Osteocyte (in vitro differentiated cells): Measurements from ENCODE around the gene DNAJC5. TPM values are rescaled to one million over a fixed set of nuclear protein-coding genes. Genes with fewer than 3 reads are reported as not detected.
"Not testable (repeated sequence)": the region's sequence is repeated elsewhere in the genome, so short reads cannot be mapped to it uniquely, and the experiment has no call there.

Source experiments
- DNase-seq: peaks from one replicate; pipeline ENCODE4 v3.0.0; 2021; ENCODE audit warnings: mixed read lengths; ENCODE audit not compliant: unreplicated experiment; ENCODE audit errors: extremely low spot score
- H3K27ac Mint-ChIP-seq: one replicate; pipeline ENCODE4 v1.8.0; 2021; ENCODE audit warnings: mild to moderate bottlenecking, mixed read lengths; ENCODE audit not compliant: unreplicated experiment
- H3K27me3 Mint-ChIP-seq: one replicate; pipeline ENCODE4 v1.8.0; 2021; ENCODE audit warnings: mixed read lengths; ENCODE audit not compliant: unreplicated experiment
- H3K36me3 Mint-ChIP-seq: one replicate; pipeline ENCODE4 v1.8.0; 2021; ENCODE audit warnings: mixed read lengths; ENCODE audit not compliant: unreplicated experiment
- H3K4me1 Mint-ChIP-seq: one replicate; pipeline ENCODE4 v1.8.0; 2021; ENCODE audit warnings: mixed read lengths; ENCODE audit not compliant: unreplicated experiment
- H3K4me3 Mint-ChIP-seq: one replicate; pipeline ENCODE4 v1.8.0; 2021; ENCODE audit warnings: mild to moderate bottlenecking, moderate library complexity, mixed read lengths; ENCODE audit not compliant: unreplicated experiment
- H3K9me3 Mint-ChIP-seq: one replicate; pipeline ENCODE4 v1.8.0; 2021; ENCODE audit warnings: mixed read lengths; ENCODE audit not compliant: unreplicated experiment
- total RNA-seq: library from RNA; stranded (reverse); gene quantifications from 2 replicates; pipeline ENCODE4 v1.2.1, GENCODE V29; 2021
- TF ChIP-seq, protein P1 (sequence below): fragments of 200-600 bp; sonication (generic); IDR thresholded peaks from 2 replicates; pipeline ENCODE4 v1.5.0; 2021; ENCODE audit warnings: antibody characterized with exemption, mild to moderate bottlenecking, moderate library complexity

Gene DNAJC5
- total RNA-seq, 1 donor from 2014 or later, result 41.2 TPM

DNA sequence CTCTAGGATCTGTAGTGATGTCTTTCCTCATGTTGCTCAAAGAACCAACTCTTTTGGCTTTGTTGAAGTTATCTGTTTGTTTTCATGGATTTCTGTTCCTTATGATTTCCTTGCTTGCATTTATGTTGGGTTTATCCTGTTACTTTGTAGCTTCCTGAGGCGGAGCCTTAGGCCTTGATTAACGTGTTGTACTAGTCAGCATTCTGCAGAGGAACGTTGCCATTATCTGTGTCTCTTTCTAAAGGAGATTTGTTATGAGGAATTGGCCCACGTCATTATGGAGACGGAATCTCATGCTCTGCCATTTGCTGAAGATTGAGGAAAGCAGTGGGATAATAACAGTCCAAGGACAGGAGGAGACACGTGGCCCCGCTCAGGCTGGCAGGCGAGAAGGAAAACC, 31.4 kb downstream of the DNAJC5 start:
- TF ChIP-seq, protein P1, sequence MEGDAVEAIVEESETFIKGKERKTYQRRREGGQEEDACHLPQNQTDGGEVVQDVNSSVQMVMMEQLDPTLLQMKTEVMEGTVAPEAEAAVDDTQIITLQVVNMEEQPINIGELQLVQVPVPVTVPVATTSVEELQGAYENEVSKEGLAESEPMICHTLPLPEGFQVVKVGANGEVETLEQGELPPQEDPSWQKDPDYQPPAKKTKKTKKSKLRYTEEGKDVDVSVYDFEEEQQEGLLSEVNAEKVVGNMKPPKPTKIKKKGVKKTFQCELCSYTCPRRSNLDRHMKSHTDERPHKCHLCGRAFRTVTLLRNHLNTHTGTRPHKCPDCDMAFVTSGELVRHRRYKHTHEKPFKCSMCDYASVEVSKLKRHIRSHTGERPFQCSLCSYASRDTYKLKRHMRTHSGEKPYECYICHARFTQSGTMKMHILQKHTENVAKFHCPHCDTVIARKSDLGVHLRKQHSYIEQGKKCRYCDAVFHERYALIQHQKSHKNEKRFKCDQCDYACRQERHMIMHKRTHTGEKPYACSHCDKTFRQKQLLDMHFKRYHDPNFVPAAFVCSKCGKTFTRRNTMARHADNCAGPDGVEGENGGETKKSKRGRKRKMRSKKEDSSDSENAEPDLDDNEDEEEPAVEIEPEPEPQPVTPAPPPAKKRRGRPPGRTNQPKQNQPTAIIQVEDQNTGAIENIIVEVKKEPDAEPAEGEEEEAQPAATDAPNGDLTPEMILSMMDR, result no peak
- Mint-ChIP-seq H3K36me3 (peaks cover 34% of the 10 kb centered on the region), H3K27me3 (no peaks in the 10 kb centered on the region), H3K4me3 (no peak overlapping the region), H3K9me3 (no peaks in the 10 kb centered on the region), H3K27ac (no peak overlapping the region), H3K4me1 (peaks cover 2% of the 10 kb centered on the region)
- DNase-seq, result no peak

DNA sequence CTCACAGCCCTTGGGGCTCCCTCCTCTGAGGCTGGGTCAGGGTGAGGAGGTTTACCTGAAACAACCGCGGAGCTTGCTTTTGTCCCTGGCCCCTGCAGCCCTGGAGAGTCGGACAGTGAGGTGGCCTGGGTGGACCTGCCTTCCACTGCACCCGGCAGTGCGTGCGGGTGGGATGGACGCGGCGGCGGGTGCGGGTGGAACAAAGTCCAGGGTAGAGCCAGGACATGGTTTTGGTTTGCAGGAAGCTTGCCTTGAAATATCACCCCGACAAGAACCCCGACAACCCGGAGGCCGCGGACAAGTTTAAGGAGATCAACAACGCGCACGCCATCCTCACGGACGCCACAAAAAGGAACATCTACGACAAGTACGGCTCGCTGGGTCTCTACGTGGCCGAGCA, 34.1 kb downstream of the DNAJC5 start:
- TF ChIP-seq, protein P1, result no peak
- Mint-ChIP-seq H3K27ac (no peak overlapping the region), H3K36me3 (peaks cover 37% of the 10 kb centered on the region), H3K27me3 (no peaks in the 10 kb centered on the region), H3K9me3 (no peaks in the 10 kb centered on the region), H3K4me1 (peaks cover 2% of the 10 kb centered on the region), H3K4me3 (no peak overlapping the region)
- no peak for DNase-seq

DNA sequence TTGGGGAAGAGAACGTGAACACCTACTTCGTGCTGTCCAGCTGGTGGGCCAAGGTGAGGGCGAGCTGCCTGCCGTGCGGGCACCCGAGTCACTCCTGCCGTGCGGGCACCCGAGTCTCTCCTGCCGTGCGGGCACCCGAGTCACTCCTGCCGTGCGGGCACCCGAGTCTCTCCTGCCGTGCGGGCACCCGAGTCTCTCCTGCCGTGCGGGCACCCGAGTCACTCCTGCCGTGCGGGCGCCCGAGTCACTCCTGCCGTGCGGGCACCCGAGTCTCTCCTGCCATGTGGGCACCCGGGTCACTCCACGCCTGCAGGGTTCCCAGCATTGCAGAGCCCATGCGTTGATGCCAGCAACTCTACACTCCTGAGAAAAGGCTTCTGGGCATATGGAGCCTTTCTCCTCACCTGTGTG, 34.6 kb downstream of the DNAJC5 start:
- peaks cover 37% of the 10 kb centered on the region for H3K36me3 Mint-ChIP-seq
- not testable (repeated sequence) for H3K27me3 Mint-ChIP-seq, H3K27ac Mint-ChIP-seq, H3K4me1 Mint-ChIP-seq, H3K9me3 Mint-ChIP-seq, H3K4me3 Mint-ChIP-seq, DNase-seq

DNA sequence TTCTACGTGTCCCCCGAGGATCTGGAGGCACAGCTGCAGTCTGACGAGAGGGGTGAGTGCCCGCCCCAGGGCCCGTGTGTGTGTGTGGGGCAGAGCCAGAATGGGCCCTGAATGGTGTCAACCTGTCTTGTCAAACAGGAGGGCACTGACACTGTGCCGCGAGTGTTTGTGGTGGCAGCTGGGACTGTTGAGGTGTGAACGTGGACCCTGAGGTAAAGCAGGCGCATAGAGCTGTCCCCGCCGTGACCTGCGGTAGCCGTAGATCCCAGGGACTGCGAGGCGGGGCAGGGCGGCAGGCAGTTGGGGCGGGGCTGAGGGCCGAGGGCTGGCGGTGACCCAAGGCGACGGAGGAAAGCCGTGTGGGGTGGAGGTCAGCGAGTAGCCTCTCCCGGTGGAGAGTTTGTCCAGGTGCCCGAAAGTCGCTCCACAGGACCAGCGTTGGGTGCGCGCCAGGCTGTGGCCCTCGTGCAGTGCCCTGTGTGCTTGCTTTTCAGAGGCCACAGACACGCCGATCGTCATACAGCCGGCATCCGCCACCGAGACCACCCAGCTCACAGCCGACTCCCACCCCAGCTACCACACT, 36.1 kb downstream of the DNAJC5 start:
- Mint-ChIP-seq H3K4me1 (no peaks in the 10 kb centered on the region), H3K27me3 (no peaks in the 10 kb centered on the region), H3K27ac (no peak overlapping the region), H3K36me3 (peaks cover 44% of the 10 kb centered on the region), H3K9me3 (no peaks in the 10 kb centered on the region), H3K4me3 (no peak overlapping the region)
- TF ChIP-seq, protein P1, result no peak
- DNase-seq, result no peak

DNA sequence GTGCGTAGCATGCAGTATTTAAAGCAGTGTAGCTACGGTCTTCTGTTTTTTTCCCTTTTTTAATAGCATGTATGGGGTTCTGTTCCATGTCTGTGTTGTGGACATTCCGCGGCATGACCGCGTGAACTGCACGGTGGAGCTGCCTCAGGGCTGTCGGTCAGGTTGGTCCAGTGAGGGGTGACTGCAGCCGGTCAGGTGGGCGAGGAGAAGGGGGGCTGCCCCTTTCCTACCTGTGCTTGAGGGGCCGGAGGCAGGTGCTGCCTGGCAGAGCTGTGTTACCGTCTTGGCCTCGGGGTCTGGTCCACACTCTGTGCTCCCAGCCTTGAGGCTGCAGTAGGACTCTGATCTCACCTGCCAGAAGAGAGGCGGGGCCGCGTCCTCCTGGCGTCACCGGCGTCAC, 36.8 kb downstream of the DNAJC5 start:
- Mint-ChIP-seq H3K27ac (no peak overlapping the region), H3K9me3 (no peaks in the 10 kb centered on the region), H3K36me3 (peaks cover 45% of the 10 kb centered on the region)

More for the DNA sequence above, 36.8 kb downstream of the DNAJC5 start:
- Mint-ChIP-seq H3K4me1 (no peaks in the 10 kb centered on the region), H3K4me3 (no peak overlapping the region), H3K27me3 (no peaks in the 10 kb centered on the region)
- DNase-seq, result no peak
- TF ChIP-seq, protein P1, result no peak
